Endothelial cell of umbilical vein (primary cell): ENCODE data around the gene C16orf90.

Experiments
- EZH2 ChIP-seq: IDR thresholded peaks from 2 replicates; pipeline ENCODE4 v1.6.1; 2012; ENCODE audit warnings: borderline replicate concordance, low read depth, mild to moderate bottlenecking, moderate library complexity, low read length, inconsistent platforms; ENCODE audit not compliant: severe bottlenecking
- POLR2A ChIP-seq: IDR thresholded peaks from 2 replicates; pipeline ENCODE4 v1.6.1; 2012; ENCODE audit warnings: low read depth, mild to moderate bottlenecking, control low read depth, low read length
- POLR2AphosphoS5 ChIP-seq: IDR thresholded peaks from 2 replicates; pipeline ENCODE4 v1.6.1; 2012; ENCODE audit warnings: low read depth, mild to moderate bottlenecking, control low read depth, low read length, moderate library complexity; ENCODE audit not compliant: insufficient read depth
- TF ChIP-seq, protein P1 (sequence below), 2 donors: IDR thresholded peaks; 1 replicate in 1 of 2; 2 replicates in 1 of 2; pipeline ENCODE4 v1.5.1; 2011; ENCODE audit warnings: low read length in 2 of 2, mild to moderate bottlenecking in 2 of 2, moderate library complexity in 2 of 2, control low read depth in 1 of 2, inconsistent platforms in 1 of 2, low read depth in 1 of 2; ENCODE audit not compliant: insufficient read depth in 1 of 2; ENCODE audit errors: extremely low read depth in 1 of 2
- TF ChIP-seq, protein P2 (sequence below): IDR thresholded peaks from 2 replicates; pipeline ENCODE4 v1.6.1; 2011; ENCODE audit not compliant: insufficient read depth, insufficient read length

DNA sequence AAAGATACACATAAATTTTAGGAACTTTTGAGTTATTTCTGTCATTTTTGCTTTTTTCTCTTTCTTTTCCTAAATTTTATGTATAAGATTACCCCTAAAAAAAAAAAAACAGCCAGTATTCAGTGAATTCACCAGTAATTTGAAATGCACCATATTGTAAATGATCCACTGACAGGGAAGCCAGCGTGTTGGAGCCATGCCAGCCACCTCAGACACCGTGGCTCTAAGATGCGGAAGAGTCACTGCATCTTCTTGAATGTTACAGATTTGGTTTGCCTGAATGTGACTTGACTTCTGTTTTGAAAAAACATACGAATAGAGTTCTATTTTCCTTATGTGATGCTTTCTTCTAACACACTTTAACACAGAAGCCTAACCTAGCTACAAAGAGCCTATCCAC, 42.9 kb upstream of the C16orf90 start:
- no peak for TF ChIP-seq POLR2A
- TF ChIP-seq, protein P1, sequence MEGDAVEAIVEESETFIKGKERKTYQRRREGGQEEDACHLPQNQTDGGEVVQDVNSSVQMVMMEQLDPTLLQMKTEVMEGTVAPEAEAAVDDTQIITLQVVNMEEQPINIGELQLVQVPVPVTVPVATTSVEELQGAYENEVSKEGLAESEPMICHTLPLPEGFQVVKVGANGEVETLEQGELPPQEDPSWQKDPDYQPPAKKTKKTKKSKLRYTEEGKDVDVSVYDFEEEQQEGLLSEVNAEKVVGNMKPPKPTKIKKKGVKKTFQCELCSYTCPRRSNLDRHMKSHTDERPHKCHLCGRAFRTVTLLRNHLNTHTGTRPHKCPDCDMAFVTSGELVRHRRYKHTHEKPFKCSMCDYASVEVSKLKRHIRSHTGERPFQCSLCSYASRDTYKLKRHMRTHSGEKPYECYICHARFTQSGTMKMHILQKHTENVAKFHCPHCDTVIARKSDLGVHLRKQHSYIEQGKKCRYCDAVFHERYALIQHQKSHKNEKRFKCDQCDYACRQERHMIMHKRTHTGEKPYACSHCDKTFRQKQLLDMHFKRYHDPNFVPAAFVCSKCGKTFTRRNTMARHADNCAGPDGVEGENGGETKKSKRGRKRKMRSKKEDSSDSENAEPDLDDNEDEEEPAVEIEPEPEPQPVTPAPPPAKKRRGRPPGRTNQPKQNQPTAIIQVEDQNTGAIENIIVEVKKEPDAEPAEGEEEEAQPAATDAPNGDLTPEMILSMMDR (IDR thresholded peaks at IDR 0.05; ENCODE audit: extremely low read depth in 1 of 2, insufficient read depth in 1 of 2, low read depth in 1 of 2, low read length in 2 of 2): no peak
- no peak for TF ChIP-seq POLR2AphosphoS5
- TF ChIP-seq, protein P2, sequence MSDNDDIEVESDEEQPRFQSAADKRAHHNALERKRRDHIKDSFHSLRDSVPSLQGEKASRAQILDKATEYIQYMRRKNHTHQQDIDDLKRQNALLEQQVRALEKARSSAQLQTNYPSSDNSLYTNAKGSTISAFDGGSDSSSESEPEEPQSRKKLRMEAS: no peak
- TF ChIP-seq EZH2: no peak
